Stimulated activated CD4-positive, alpha-beta T cell treated with anti-CD3 and anti-CD28 coated beads, Interleukin-4, amount 100 ng/mL, for 24 hours (primary cell): ENCODE results near the gene NET1.

ENCODE experiments used
- DNase-seq: peaks from one replicate; pipeline ENCODE4 v3.0.0-alpha.2; 2020

The NET1 gene

DNA sequence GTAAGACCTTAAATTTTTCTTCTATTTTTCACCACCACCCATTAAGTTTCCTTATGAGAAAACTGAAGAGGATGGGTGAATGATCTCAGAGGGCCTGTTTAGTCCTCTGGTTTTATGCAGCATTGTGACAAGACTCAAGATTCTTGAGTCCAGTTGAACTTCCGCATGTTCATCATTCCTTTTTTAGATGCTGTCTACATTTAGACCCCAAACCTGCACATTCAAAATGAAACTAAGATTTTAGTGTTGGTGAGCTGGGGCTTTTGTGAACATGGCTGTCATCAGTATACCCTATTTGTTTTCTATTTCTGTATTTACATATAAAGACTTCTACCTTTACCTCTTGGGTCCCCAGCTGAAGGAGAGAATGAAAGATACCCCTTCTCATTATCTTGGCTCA, 31.1 kb downstream of the NET1 start:
- DNase-seq = no peak

DNA sequence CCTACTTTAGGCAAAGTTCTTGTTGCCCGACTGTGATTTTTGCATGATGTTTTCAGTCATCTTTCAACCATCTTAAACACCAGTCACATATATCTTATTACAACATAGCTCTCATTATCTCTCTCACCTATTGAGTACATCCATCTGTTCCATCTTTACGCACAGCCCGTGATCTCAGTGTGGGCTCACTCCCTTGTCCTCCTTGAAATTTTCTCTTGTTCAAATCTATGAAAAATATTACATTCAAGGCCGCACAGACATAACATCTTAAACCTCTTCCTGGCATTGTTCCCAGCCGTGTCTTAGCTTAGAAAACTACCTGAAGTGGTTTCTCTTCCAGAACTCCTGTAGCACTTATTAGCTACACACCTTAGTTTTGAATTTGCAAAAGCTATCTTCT, 32.6 kb downstream of the NET1 start:
- DNase-seq = no peak

DNA sequence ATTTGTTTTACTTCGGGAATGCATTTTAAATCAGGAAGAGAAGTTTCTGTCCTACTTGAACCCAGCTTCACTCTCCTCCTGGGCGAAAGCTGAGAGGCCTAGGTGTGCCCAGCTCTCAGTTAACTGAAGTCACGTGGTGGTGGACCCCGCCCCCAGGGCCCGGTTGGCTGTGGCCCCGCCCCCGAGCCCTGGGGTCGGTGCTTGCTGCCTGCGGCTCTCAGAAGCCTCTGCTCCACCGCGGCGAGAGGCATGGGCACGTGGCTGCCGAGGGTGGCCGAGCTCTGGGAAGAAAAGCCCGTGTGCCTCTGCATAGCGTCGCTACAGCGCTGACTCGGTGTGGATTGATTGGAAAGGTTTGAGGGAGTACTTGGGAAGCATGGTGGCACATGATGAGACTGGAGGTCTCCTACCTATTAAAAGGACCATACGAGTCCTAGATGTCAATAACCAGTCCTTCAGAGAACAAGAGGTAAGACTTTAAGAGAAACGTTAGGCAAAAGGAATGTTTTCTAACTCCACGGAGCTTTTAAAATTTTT, 34.1 kb downstream of the NET1 start:
- peak; percentile 76 for DNase-seq

GRCh38 chr10:5447056-5447455, 34.7 kb downstream of the NET1 start:
- DNase-seq = no peak

GRCh38 chr10:5447611-5448071, 35.3 kb downstream of the NET1 start:
- no peak for DNase-seq

- DNase-seq = no peak
Measured at GRCh38 chr10:5448333-5449001, 36.1 kb downstream of the NET1 start.

DNA sequence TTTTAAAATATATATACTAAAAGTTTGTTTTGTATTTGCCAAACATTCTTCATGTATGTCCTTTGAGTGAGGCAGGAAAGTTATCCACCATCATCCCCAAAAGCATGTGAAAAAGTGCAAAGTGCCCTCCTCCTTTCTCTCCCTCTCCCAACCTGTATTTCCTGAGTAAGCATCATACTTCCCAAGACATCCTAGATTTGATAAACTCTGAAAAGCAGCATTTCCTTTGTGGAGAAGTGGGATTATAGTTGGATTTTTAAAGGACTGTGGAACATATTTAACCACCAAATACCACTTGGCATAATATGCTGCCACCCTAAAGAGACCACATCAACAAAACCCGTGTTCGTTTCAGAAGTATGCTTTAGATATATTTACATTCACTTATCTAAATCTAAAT, 36.9 kb downstream of the NET1 start:
- DNase-seq = no peak

- no peak for DNase-seq
Measured at GRCh38 chr10:5449823-5450222, 37.5 kb downstream of the NET1 start.

DNA sequence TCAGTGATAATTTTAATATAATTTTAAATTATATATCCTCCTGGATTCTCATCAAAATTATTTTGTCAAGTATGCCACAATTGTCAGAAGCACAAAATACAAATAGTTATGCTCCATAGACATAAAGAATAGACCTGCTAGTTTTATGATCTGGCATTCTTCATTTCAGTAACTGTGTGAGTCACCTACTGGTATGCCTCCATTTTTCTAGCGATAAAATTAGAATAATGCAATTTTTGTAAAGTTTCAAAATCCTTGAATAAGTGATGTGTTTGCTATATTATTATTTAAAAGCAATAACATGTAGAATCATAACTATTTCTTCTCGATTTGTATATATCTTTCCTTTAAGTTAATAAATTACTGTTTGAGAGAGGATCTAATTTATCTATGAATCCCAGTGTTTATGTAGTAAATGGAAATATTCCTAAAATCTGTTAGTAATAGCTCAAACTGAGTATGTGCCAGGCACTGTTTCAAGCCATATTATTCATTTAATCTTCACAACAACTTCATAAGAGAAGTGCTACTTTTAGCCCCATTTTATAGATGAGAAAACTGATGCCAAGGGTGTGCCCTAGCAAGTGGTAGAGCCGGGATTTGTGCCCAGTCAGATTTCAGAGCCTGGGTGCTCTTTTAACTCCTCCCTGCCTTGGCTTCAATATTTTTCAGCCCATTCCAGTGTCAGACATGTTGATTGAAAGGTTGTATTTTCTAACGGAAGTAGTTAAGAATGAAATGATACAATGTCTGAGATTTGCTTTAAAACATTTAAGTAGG, 38.4 kb downstream of the NET1 start:
- DNase-seq = no peak

GRCh38 chr10:5453749-5454489, 41.6 kb downstream of the NET1 start:
- DNase-seq = no peak

DNA sequence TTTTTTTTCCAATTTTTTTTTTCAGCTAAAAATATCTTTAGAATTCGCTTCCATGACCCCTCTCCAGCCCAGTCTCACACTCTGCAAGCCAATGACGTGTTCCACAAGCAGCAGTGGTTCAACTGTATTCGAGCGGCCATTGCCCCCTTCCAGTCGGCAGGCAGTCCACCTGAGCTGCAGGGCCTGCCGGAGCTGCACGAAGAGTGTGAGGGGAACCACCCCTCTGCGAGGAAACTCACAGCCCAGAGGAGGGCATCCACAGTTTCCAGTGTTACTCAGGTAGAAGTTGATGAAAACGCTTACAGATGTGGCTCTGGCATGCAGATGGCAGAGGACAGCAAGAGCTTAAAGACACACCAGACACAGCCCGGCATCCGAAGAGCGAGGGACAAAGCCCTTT, 44.2 kb downstream of the NET1 start:
- DNase-seq = no peak

- DNase-seq = no peak
Measured at GRCh38 chr10:5457741-5458140, 45.4 kb downstream of the NET1 start.

GRCh38 chr10:5458425-5458824, 46.1 kb downstream of the NET1 start:
- DNase-seq = no peak

DNA sequence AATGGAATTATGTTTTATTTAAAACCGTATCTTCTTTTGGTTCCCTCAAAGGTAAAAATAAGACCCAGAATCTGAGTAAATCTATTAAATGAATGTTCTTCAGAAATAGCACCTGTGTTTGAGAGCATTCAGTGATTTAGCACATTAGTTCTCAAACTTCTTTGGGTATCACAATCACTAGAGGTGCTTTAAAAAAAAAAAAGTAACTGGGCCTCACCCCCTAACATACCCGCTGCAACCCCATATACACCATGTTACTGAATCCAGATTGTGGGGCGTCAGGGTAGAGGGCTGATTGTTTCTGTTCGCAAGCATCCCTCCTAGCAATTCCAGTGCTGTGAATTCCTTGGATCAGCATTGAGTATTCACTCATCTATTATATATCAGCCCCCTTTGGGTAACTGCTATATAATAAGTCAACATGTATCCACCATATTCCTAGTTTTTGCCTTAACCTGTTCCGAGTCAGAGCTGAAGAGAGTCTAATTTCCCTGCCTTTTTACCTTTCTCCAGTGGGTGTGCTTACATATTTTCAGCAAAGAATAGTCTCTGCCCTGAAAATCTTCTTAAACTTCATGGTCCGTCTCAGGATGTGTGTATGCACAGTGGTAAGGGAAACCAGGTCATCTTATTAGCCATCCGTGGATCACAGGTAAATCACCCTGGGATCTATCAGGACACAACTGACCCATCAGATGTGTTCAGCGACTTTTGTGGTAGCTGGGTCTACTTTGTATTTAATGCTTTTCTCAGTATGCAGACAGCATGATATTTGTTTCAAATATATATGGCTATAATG, 46.8 kb downstream of the NET1 start:
- DNase-seq = no peak

GRCh38 chr10:5460468-5461202, 48.3 kb downstream of the NET1 start:
- no peak for DNase-seq

DNA sequence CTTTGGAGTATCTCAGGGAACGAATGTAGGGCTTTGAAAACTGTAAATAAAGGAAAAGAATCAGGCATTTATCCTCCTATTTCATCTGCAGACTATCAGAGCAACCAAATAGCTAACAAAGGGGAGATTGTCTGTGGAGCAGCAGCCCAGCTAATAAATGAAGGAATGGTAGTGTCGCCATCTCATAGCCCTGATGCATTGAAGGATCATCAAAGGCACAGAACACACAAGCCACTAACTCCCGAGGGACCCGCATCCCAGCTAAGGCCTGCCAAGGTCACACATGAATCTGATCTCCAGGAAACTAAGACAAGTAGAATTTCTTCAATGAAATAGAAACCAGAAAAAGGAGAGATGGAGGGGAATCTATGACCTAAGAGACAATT, 48.8 kb downstream of the NET1 start:
- DNase-seq = no peak

GRCh38 chr10:5461914-5462840, 49.8 kb downstream of the NET1 start:
- DNase-seq = no peak

DNA sequence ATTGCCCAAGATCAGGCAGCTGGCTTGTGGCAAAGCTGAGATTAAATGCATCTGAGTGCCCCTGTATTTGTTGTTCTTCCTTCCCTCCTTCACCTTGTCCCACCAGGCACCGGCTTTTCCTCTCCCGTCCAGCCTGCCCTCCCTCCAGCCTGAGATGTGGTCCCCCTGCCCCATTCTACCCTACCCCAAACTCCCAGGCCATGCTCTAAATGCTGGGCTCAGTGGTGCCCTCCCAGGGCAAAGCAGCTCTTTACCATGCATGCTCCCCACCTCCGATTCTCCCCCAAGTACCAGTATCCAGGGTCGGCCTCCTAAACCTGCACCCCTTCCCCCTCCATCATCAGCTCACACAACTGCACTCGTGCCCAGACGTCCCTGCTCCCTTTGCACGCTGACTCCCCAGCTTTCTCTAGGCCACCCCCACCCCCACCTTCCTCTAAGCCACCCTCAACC, 50.5 kb downstream of the NET1 start:
- no peak for DNase-seq

DNA sequence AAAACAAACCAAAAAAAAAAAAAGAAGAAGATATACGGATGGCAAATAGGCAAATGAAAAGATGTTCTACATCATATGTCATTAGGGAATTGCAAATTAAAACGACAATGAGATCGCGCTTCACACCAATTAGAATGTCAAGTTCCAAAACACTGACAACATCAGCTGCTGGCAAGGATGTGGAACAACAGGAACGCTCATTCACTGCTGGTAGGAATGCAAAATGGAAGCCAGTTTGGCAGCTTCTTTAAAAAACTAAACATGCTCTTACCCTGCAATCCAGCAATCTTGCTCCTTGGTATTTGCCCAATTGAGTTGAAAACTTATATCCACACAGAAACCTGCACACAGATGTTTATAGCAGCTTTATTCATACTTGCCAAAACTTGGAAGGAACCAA, 52.2 kb downstream of the NET1 start:
- no peak for DNase-seq

GRCh38 chr10:5465976-5466450, 53.7 kb downstream of the NET1 start:
- DNase-seq = no peak
